ENCODE measurements around the gene TRIM63.

Gene TRIM63

GRCh38 chr1:26053718-26054560 lies 13.5 kb downstream of the TRIM63 start:
- no peak for DNase-seq

GRCh38 chr1:26050248-26050640 lies 17.2 kb downstream of the TRIM63 start:
- DNase-seq, result no peak

DNA sequence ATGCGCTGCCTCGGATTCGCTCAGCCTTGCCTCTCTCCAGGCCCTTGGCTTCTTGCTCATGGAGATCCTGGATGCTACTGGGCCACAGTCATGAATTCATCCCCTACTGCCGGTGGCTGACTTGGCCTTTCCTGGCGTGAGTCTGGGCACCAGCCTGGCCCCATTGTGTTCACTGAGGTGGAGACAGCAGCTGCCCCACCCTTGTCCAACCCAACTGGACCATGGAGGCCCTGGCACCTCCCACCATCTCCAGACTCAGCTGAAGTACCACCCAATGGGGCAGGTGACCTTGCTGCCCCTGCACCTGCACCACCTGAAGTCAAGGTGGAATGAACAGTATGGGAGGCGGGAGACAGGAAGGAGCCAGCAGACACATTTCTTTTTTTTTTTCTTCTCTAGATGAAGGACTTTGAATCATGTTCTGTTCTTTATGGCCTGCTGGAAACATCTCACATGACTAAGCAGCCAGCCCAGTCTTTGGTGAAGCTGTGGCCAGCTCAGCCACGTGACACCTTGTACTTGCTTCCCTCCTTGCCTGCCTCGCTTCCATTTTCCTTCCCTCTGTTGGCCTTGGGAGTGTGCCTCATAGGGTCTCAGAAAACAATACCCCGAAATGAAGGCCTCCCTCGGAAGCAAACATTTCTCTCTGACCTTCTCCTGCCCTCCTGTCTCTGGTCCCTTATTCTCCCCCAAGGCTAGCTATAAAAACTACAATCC lies 17.7 kb downstream of the TRIM63 start:
- no peak for DNase-seq

- no peak for DNase-seq
These were observed 20.1 kb downstream of the TRIM63 start for GRCh38 chr1:26047278-26047874.

- no peak for DNase-seq
These were observed 21.0 kb downstream of the TRIM63 start for GRCh38 chr1:26046246-26047095.

DNA sequence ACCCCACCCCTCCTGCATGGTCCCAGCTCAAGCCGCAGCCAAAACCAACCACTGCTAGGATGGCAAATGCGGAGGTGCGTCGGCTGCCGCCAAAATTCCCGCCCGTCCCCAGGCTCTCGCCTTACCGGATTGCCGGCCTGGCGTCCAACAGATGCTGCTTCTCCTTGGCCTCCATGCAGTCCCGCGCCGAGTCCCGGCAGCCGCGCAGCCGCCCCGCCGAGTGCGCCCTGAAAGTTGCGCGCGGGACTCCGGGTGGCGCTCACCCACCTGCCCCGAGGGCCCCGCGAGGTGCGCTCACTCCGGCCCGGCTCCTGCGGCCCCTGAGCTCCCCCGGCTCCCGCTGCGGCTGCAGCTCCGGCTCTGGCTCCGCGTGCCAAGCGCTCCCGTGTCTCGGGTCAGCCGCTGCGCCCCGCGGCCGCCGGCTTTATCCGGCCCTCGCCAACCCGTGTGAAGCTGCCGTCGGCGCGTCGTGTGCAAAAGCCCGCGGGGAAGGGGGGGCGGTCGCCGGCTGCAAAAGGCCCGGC lies 21.6 kb downstream of the TRIM63 start, which contains the start of gene SLC30A2:
TSS of gene SLC30A2 (minus strand) at position 397 of the 524 bp plus-strand sequence. CDS start at position 175, 222 bp downstream.
- no peak for DNase-seq

DNA sequence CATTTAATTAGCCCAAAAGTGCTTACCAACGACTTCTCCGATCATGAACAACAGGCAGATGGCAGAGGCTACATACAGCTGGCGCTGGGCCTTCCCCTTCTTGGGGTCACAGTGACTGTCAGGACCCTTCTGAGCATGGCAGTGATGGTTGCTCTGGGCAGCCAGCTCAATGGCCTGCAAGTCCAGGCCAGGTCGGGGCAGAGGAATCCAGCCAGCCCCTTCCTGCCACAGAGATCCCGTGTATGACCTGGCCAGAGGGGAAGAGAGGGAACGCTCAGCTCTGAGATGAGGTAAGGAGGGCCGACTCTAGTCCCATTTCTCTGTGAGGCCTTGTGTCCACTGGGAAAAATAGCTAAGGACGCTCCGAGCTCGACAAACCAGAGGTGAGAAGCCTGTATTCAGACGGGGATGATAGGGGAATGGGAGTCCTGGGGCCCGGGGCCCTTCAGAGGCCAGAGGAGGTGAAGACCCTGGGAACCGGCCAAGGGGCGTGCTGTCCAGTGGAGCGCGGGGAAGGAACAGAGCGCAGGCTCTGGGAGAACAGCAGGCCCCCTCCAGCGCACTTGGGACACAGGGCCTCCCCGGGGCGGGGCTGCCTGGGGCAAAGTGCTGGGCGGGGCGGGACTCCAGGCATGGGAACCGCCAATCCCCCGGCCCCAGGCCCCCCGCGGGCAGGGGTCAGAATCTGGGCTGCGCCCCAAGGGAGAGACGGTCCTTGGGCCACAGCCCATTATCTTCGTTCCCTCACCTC lies 22.3 kb downstream of the TRIM63 start:
- no peak for DNase-seq

GRCh38 chr1:26044414-26044813 lies 23.0 kb downstream of the TRIM63 start:
- no peak for DNase-seq

GRCh38 chr1:26043765-26044164 lies 23.7 kb downstream of the TRIM63 start:
- no peak for DNase-seq

GRCh38 chr1:26041978-26042377 lies 25.5 kb downstream of the TRIM63 start:
- DNase-seq, result no peak

DNA sequence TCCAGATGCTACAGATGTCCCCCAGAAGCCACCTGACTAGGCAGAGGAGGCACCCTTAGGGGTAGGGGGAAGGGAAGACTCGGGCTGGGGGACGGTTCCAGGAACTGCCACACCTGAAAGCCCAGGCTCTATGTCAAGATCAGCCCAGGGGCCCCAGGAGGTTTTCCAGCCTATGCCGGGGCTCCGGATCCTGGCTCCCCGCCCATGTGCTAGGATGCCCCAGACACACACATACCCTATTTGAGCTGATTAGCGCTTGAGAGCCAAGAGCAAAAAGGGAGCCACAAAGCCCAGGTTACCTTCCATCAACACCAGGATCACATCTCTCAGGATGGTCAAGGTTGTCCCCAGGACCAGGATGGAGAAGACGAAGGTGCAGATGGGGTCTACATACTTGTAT lies 26.0 kb downstream of the TRIM63 start:
- DNase-seq, result no peak

- DNase-seq, result no peak
These were observed 28.5 kb downstream of the TRIM63 start for GRCh38 chr1:26038904-26039303.

DNA sequence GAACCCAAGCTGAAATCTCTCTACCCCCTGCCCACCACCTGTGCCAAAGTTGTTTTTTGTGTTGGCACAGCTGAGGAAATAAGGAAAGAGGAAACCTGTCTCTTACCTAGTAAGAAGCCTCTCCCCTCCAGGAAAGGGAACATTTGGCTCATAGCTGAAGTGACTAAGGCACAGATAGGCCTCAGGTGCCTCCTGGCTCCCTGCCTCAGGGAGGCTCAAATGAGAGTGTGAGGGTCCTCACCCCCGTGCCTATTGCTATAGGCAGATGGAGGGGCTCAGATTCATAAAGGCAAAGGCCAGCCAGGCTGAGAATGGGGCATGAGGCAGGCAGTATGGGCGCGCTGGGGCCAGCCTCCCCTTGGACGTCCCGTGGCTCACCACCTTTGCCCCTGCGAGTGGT lies 29.0 kb downstream of the TRIM63 start:
- DNase-seq, result no peak

DNA sequence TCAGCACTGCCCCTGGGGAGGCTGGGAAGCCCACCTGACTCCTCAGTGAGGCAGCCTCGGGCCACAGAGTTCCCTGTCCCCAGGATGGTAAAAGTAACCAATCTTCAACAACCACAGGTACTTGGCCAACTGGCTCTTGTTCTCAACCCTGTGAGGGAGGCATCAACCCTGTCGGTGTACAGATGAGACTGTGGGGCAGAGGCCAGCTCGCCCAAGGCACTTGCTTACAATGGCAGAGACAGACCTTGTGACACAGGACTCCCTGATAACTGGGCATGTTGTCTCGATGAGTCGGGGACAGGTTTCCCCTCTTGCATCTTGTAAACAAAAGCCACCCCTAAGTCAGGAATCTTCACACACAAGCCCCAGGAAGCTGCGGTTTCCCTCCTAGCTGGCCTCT lies 29.5 kb downstream of the TRIM63 start:
- no peak for DNase-seq

DNA sequence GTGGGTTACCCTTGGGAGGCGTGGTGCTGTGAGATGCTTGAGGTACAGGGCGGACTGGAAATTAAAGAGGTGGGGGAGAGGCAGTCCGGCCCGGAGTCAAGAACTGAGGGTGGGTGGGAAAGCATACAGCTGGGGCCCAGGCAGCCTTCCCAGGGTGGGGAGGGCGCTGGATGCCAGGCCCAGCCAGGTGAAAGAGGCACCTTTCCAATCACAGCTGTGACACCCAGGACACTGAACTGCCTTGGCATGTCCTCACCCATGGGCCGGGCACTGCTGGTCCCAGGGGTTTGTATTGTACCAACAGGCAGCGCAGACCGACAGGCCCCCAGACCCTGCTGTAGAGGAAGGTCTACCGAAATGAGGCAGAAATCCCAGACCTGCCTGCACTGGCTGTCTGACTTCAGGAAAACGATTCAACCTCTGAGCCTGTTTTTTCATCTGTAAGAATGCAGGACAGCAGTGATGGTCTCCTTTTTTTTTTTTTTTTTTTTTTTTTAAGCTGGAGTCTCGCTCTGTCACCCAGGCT lies 30.6 kb downstream of the TRIM63 start:
- DNase-seq, result no peak

GRCh38 chr1:26035959-26036755 lies 31.3 kb downstream of the TRIM63 start:
- no peak for DNase-seq

DNA sequence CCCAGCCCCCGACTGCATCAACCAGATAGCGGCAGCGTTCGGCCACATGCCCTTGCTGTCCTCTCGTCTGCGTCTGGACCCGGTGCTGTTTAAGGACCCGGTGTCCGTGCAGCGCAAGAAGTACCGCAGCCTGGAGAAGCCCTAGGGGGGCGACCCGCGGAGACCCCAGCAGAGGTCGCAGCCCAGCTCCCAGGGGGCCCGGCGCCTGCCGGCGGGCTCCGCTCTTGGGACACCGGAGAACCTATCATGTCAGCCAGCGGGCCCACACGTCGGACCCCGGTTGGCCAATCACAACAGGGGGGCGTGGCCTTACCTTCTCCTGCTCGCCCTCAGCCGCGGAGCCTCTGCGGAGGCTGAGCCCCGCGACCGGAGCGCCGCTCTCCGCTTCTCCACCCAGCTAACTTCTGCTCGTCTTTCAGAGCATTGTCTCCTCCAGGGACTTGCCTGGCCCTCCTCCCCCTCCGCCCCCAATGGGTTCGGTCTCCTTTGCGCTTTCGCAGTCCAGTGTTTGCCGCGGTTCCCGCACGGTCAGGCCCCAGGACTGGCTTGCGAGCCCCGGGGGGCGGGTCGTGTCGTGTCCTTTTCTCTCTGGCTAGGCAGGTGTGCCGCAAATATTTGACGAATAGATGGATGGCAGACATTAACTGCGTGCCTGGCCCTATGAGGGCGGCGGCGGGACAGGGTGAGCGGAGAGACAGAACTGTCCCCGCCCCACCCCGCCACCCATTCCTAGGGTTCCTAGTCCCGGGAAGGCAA lies 32.0 kb downstream of the TRIM63 start:
- peak; percentile 56 for DNase-seq

GRCh38 chr1:26034504-26035202 lies 32.8 kb downstream of the TRIM63 start:
- no peak for DNase-seq

- DNase-seq, result no peak
These were observed 34.6 kb downstream of the TRIM63 start for GRCh38 chr1:26032656-26033357.
